Nephron (organoid): ENCODE results near the gene CDC42BPB.

ENCODE experiments used
- H3K27ac Mint-ChIP-seq, 3 experiments: 2 replicates each; pipeline ENCODE4 v1.8.0; 2020; ENCODE audit warnings: mixed read lengths in 3 of 3, mild to moderate bottlenecking in 2 of 3, moderate library complexity in 1 of 3
- H3K27me3 Mint-ChIP-seq: 2 replicates; pipeline ENCODE4 v1.8.0; 2021; ENCODE audit warnings: low read depth, mild to moderate bottlenecking, moderate library complexity, mixed read lengths
- H3K36me3 Mint-ChIP-seq: 2 replicates; pipeline ENCODE4 v1.8.0; 2020; ENCODE audit warnings: low read depth, mixed read lengths
- H3K4me1 Mint-ChIP-seq: 2 replicates; pipeline ENCODE4 v1.8.0; 2020; ENCODE audit warnings: mixed read lengths
- H3K4me3 Mint-ChIP-seq, 3 experiments: 2 replicates each; pipeline ENCODE4 v1.8.0; 2020; ENCODE audit warnings: mild to moderate bottlenecking in 3 of 3, mixed read lengths in 3 of 3, moderate library complexity in 2 of 3
- H3K9me3 Mint-ChIP-seq: 2 replicates; pipeline ENCODE4 v1.8.0; 2020; ENCODE audit warnings: mixed read lengths
- CTCF ChIP-seq, 3 experiments: fragments of 200-600 bp; sonication (generic); IDR thresholded peaks; one replicate each; pipeline ENCODE4 v1.5.0; 2021; ENCODE audit warnings: antibody characterized with exemption in 3 of 3; ENCODE audit not compliant: unreplicated experiment in 3 of 3

Gene CDC42BPB

GRCh38 chr14:102944448-102945330 is 112.7 kb downstream of the CDC42BPB start:
- Mint-ChIP-seq H3K4me1 (peaks cover 19% of the 10 kb centered on the region), H3K9me3 (no peaks in the 10 kb centered on the region), H3K27ac (no peak overlapping the region), H3K36me3 (peaks cover 65% of the 10 kb centered on the region), H3K27me3 (no peaks in the 10 kb centered on the region), H3K4me3 (no peak overlapping the region)
- no peak for TF ChIP-seq CTCF (IDR thresholded peaks at IDR 0.05; ENCODE audit: unreplicated experiment in 3 of 3)

- Mint-ChIP-seq H3K27ac (no peak overlapping the region), H3K9me3 (no peaks in the 10 kb centered on the region), H3K4me3 (no peak overlapping the region), H3K27me3 (no peaks in the 10 kb centered on the region), H3K36me3 (peaks cover 65% of the 10 kb centered on the region), H3K4me1 (peaks cover 12% of the 10 kb centered on the region)
- no peak for TF ChIP-seq CTCF (IDR thresholded peaks at IDR 0.05; ENCODE audit: unreplicated experiment in 3 of 3)
Measured at GRCh38 chr14:102943979-102944378, 113.4 kb downstream of the CDC42BPB start.

GRCh38 chr14:102943454-102943853 is 113.9 kb downstream of the CDC42BPB start:
- no peaks in the 10 kb centered on the region for H3K9me3 Mint-ChIP-seq
- peaks cover 10% of the 10 kb centered on the region for H3K4me1 Mint-ChIP-seq
- TF ChIP-seq CTCF (IDR thresholded peaks at IDR 0.05; ENCODE audit: unreplicated experiment in 3 of 3) = no peak
- H3K27me3 Mint-ChIP-seq = no peaks in the 10 kb centered on the region
- H3K27ac Mint-ChIP-seq = no peak overlapping the region
- peaks cover 62% of the 10 kb centered on the region for H3K36me3 Mint-ChIP-seq
- no peak overlapping the region for H3K4me3 Mint-ChIP-seq

GRCh38 chr14:102942069-102942468 is 115.3 kb downstream of the CDC42BPB start:
- H3K4me1 Mint-ChIP-seq = peaks cover 10% of the 10 kb centered on the region
- H3K36me3 Mint-ChIP-seq = peaks cover 62% of the 10 kb centered on the region
- H3K4me3 Mint-ChIP-seq = no peak overlapping the region
- H3K27ac Mint-ChIP-seq = no peak overlapping the region
- H3K27me3 Mint-ChIP-seq = no peaks in the 10 kb centered on the region
- no peaks in the 10 kb centered on the region for H3K9me3 Mint-ChIP-seq
- no peak for TF ChIP-seq CTCF (IDR thresholded peaks at IDR 0.05; ENCODE audit: unreplicated experiment in 3 of 3)

GRCh38 chr14:102941419-102942011 is 115.8 kb downstream of the CDC42BPB start:
- Mint-ChIP-seq H3K4me3 (no peak overlapping the region), H3K36me3 (peaks cover 61% of the 10 kb centered on the region)

More at GRCh38 chr14:102941419-102942011, 115.8 kb downstream of the CDC42BPB start:
- Mint-ChIP-seq H3K27me3 (no peaks in the 10 kb centered on the region), H3K4me1 (peaks cover 10% of the 10 kb centered on the region), H3K9me3 (no peaks in the 10 kb centered on the region), H3K27ac (no peak overlapping the region)
- no peak for TF ChIP-seq CTCF (IDR thresholded peaks at IDR 0.05; ENCODE audit: unreplicated experiment in 3 of 3)
